Activated T-cell treated with anti-CD3 and anti-CD28 coated beads for 4 hours (primary cell): ENCODE measurements around the gene UBE4B.
"Not testable (repeated sequence)": the region's sequence is repeated elsewhere in the genome, so short reads cannot be mapped to it uniquely, and the experiment has no call there.

ENCODE experiments used
- DNase-seq: peaks from one replicate; pipeline ENCODE4 v3.0.0-alpha.2; 2020

Gene UBE4B

DNA sequence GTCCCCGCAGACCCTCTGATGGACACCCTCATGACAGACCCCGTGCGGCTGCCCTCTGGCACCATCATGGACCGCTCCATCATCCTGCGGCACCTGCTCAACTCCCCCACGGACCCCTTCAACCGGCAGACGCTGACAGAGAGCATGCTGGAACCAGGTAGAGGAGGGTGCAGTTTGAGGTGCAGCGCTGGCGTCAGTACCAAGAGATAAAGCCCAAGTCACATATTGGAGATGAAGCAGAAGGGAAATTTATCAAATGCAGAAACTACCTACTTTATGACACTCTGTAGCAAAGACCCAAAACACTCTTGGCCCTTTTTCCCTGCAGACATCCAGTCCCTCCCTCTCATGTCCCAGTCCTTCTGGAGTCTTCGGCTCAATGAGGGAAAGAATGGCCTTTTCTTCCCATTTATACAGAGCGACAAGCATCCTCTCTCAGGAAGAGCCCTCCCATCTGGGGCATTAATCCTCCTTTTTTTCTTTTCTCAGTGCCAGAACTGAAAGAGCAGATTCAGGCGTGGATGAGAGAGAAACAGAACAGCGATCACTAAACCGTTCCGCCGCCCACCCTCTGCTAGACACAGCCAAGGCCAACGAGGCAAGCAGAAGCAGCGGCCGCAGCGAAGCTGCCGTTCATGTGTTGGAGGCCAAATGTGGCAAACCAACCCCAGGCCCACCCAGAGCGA, 146.8 kb downstream of the UBE4B start:
- no peak for DNase-seq

DNA sequence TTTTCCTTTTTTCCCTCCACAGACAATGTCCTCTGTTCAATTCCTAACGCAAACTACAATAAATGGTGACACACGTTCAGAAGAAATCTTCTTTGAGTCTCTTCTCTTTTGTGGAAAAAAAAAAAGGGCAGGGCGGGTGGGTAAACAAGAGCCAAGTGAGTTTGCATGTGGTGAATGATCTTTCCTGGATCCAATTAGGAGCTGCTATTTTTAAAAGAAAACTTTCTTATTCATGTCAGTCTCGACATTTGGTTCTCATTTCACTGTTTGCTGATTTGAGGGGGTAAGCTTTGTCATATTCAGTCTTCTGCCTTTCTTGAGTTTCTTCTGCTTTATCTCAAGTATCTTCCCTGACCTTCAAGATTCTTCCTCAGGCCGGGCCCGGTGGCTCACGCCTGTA, 148.4 kb downstream of the UBE4B start:
- no peak for DNase-seq

DNA sequence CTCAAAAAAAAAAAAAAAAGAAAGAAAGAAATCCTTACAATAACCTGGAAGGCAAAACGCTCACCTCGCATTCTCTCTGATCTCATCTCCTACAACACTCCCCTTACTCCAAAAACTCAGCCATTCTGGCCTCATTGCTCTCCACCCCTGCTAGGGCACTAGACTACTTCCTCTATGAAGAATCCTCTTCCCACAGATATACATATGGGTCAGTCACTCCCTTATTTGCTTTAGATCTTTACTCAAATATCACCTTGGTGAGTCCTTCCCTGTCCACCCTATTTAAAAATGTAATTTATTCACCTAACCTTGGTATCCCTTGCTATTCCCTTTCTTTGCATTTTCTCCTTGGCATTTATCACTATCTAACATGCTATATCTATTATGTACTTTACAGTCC, 153.0 kb downstream of the UBE4B start:
- no peak for DNase-seq

DNA sequence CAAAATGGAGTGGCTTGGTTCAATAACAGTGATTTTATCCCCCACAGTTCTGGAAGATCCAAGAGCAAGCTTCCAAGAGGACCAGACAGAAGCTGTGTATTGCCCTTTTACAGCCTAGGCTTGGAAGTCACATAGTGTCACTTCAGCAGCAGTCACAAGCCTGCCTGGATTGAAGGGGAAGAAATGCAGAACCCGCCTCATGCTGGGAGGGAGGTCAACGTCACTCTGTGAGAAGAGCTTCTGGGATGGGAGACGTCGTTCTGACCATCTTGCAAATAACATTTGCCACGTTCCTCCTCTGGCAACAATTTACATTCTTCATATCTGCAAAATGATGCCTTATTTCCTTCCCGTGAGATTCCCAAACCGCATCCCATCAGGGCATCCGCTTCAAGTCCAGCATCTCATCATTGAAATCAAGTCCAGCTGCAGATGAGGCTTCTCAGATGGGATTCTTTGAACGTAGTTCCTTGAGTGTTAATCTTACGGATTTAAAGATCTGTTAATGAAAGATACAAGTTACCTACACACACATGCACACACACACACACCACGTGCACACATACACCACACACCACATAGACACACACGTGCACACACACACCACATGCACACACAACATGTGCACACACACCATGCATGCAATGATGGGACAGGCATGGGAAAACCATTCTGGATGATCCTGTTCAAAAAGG, 153.7 kb downstream of the UBE4B start:
- DNase-seq = no peak

DNA sequence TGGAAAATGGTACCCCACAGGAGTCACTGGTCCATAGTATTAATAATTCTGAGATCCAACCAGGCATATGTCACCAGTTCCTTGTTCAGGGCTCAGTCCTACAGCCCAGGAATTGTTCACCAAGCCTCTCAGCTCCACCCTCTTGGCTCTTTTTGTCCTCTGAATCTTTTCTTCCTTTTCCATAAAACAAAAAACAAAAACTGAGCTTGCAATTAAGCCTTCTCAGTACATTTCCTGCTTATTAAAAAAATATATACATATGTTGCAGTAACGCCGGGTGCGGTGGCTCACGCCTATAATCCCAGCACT, 154.2 kb downstream of the UBE4B start:
- DNase-seq = no peak

DNA sequence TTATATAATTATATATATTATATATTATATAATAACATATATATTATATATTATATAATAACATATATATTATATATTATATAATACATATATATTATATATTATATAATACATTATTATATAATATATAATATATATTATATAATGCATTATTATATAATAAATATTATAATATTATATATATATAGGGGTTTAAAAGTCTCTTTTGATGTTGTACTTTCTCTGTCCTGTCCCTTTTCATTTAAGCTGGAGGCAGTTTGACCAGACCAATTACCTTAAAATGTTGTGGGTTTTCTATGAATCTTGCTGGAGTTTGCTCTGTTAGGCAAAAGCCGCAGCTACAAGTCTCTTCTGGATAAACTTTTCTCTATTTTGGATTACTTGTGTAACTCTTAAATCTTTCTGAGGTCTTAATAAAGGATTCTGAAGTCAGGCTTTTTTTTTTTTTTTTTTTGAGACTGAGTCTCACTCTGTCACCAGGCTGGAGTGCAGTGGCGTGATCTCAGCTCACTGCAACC, 155.4 kb downstream of the UBE4B start:
- no peak for DNase-seq

DNA sequence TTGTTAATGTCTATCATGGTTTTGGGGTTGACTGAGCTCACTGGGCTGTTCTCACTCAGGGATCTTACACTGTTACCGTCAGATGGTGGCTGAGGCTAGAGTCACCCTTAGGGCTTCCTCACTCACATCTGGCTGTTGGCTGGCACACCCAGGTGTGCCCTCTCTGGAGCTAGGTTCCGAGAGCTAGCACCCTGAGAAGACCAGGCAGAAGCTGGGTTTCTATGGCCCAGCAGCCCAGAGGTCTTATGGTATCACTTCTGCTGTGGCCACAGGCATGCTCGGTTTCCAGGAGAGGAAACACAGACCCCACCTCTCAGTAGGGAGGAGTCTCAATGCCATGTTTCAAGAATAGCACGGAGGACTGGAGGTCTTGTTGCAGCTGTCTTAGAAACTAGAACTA, 156.9 kb downstream of the UBE4B start:
- no peak for DNase-seq

DNA sequence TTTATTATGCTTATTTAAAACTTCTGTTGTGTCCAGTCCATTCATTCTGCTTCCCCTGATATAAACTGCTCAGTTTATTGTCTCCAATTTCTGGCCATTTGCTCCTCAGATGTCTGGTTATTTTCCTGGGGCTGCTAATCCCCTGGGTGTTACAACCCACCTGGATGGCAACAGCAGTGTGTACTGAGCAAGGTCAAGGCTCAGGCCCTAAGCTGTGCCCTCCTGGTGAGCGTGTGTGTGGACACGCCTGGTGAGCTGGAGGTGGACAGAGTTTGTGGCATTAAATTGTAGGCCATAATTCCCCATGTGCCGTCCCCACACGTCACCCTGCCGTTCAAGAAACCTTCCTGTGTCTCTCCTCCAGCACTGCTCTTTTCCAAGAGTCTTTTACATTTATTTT, 159.5 kb downstream of the UBE4B start:
- no peak for DNase-seq

DNA sequence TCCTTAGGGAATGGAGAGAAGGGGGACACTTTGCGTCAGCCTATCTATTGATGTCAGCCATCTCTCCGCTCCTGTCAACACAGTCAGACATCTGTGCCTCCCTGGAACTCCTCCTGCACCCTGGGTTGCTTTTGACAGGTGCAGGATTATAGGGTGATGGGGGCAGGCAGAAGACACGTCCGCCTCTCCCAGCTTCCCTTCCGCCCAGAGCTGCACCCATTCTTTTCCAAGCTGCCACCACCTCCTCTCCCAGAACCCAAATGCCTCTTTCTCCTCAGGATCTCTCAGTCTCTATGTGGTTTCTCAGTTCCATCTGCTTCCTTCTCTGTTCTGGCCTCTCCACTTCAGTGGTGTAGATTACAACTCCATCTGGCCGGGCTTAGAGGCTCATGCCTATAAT, 160.5 kb downstream of the UBE4B start:
- DNase-seq = no peak

DNA sequence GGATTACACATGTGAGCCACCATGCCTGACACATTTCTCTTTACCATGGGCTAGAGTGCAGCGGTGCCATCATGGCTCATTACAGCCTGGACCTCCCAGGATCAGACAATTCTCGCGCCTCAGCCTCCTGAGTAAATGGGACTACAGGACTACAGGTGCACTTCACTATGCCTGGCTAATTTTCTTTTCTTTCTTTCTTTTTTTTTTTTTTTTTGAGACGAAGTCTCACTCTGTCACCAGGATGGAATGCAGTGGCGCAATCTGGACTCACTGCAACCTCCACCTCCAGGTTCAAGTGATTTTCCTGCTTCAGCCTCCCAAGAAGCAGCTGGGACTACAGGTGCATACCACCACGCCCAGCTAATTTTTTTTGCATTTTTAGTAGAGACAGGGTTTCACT, 162.8 kb downstream of the UBE4B start:
- no peak for DNase-seq

DNA sequence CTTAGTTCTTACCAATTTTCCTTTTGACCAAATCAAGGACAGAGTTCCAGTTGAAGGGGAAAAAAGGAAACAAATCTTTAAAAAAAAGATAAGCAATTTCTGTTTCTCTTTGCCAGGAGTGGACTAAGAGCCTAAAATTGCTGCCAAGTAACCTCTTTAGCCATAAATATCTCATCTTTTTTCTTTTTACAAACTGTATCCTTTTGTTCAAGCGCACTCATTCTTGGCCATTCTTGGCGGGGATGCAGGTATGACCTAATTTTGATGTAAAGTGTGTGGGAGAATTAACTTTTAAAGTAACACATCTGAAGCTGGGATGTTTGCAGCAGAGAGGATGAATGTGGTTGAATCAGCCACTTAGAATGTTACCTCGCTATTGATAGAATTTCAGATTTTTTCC, 164.2 kb downstream of the UBE4B start:
- DNase-seq = no peak

DNA sequence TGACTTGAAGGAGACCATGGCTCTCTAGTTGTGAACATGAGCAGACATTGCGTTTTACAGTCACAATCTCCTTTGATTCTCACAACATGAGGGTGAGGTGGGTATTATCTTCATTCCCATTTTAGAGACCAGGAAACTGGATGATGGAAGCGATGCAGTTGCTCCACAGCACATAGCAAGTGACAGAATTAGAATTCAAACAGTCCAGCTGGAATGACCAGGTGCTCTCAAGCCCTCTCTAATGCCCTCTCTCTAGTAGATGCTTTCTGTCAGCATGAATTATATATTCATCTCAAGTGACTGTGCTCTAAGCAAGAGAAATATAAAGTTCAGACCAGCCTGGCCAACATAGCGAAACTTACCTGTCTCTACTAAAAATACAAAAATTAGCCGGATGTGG, 167.9 kb downstream of the UBE4B start:
- DNase-seq = no peak

DNA sequence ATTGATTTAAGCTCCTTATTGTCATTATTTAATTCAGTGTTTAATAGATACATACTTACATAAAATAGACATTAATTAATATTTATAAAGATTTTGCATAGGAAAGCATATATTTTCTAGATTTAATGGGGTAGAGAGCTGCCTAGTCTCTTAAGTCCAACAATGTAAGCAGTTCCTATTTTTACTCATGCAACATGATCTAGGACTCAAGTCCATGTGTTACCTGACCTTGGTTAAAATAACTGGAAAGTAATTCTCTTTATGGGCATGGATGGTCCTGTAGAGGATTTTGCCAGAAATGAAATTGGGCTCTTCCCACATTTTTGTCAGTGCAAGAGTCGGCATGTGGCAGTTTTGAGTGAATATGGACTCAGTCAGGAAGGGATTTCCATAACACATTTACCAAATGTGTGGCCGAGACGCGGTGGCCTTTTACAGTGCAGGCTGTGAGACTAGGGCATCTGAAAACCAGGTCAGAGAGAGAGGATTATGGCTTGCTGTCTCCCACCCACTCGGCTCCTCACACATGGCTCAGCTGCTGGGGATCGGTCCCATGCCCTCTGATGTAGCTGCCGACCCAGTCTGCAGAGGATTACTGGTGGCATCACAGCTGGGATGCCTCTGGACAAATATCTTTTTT, 171.4 kb downstream of the UBE4B start:
- DNase-seq = no peak

DNA sequence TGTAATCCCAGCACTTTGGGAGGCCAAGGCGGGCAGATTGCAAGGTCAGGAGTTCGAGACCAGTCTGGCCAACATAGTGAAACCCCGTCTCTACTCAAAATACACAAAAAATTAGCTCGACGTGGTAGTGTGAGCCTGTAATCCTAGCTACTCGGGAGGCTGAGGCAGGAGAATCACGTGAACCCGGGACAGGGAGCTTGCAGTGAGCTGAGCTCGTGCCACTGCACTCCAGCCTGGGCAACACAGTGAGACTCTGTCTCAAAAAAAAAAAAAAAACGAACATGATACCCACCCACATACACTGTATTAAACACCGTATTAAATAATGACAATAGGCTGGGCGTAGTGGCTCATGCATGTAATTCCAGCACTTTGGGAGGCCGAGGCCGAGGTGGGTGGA, 172.4 kb downstream of the UBE4B start:
- DNase-seq = not testable (repeated sequence)

DNA sequence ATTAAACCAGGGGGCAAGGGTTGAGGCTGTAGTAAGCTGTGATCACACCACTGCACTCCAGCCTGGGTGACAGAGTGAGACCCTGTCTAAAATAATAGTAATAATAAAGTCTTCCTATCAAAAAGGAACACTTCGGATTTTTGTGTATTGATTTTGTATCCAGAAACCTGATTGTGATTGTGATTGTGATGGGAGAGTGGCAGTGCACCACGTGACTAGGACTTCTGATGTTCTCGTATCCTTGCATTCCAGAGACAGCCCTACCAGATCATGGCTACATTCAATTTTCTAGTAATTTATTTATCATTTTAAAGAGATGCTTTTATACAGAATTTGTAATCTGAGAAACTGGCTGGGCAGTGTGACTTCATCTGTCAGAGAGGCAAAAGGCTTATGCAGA, 175.1 kb downstream of the UBE4B start:
- no peak for DNase-seq

DNA sequence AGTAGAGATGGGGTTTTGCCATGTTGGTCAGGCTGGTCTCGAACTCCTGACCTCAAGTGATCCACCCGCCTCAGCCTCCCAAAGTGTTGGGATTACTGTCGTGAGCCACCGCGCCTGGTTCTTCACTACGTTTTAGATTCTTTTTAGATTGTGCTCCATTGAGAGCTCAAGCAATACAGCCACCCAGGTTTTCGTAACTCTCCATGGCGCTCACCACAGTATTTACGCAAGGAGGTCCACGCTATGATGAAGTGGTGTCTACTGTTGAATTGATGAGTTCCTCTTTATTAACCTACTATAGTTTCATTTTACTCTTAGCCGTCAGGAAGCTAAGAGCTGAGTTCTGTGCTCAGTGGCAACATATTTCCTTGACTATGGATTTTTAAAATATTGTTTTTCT, 175.8 kb downstream of the UBE4B start:
- DNase-seq = no peak

DNA sequence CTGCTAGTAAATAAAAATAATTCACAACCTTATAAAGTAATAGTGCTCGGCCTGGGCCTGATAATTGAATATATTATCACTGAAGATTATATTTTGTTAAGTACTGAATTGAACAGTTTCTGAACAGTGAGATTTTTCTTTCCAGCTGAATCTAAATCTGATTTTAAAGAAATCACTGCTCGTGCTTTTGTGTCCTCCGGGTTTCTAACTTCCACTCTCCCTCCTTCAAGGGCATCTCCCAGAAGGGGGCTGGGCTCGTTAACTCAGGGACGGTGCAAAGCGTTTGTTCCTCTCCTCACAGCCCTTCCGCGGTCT, 176.8 kb downstream of the UBE4B start:
- DNase-seq = no peak

DNA sequence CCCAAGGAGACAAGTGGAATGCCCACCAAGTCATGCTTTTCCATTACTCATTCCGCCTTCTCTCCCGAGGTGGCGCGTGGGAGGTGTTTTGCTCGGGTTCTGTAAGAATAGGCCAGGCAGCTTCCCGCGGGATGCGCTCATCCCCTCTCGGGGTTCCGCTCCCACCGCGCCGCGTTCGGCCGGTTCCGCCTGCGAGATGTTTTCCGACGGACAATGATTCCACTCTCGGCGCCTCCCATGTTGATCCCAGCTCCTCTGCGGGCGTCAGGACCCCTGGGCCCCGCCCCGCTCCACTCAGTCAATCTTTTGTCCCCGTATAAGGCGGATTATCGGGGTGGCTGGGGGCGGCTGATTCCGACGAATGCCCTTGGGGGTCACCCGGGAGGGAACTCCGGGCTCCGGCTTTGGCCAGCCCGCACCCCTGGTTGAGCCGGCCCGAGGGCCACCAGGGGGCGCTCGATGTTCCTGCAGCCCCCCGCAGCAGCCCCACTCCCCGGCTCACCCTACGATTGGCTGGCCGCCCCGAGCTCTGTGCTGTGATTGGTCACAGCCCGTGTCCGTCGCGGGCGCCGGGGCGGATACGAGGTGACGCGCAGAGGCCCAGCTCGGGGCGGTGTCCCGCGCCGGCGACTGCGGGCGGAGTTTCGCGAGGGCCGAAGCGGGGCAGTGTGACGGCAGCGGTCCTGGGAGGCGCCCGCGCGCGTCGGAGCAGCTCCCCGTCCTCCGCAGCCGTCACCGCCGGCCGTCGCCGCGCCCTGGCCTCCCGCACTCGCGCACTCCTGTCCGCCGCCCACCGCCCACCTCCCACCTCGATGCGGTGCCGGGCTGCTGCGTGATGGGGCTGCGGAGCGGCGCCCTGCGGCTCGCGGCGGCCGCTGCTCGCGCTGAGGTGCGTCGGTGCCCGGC, 177.4 kb downstream of the UBE4B start, which contains the start of gene KIF1B:
KIF1B (plus strand) TSS at position 666 of the 906 bp plus-strand sequence. CDS start 21,759 bp downstream, outside the sequence.
- peak; percentile 94 for DNase-seq

DNA sequence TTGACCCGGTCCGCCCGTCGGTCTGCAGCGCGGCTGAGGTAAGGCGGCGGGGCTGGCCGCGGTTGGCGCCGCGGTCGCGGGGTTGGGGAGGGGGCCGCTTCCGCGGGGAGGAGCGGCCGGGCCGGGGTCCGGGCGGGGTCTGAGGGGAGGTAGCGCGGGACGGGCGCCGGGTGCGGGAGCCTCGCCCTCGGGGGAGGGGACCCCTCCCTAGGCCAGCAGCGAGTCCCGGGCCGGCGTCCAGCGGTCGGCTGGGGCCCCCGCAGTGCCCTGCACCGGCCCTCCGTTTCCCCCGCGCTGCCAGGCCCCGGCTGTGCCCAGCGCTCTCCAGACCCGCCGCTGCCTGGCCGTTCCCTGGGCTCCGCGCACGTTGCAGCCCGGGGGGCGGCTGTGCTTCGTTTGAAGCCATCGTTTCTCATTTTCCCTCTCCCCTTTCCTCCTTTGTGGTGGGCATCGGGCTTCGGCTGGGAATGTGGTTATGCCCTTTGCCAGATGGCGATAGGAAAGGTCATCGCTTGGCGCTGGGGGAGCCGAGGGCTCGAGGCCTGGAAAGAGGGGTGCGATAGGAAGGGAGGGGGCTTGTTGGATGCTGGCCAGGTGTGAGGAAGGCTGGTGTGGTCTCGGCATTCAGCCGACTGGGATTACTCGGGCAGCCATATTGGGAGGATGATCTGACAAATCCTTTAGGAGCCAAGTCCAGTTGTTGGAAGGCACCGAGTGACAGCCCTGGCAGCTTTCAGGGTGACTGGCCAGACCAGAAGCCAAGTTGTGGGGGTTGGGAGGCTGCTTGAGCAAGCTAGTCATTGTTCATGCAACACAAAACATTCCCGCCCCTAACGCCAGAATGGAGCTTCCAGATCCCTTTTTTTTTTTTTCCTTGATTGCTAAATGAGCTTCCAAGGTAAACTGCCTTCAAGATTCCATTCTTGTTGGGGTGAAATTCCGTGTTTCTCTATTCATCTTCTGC, 178.4 kb downstream of the UBE4B start:
- no peak for DNase-seq

DNA sequence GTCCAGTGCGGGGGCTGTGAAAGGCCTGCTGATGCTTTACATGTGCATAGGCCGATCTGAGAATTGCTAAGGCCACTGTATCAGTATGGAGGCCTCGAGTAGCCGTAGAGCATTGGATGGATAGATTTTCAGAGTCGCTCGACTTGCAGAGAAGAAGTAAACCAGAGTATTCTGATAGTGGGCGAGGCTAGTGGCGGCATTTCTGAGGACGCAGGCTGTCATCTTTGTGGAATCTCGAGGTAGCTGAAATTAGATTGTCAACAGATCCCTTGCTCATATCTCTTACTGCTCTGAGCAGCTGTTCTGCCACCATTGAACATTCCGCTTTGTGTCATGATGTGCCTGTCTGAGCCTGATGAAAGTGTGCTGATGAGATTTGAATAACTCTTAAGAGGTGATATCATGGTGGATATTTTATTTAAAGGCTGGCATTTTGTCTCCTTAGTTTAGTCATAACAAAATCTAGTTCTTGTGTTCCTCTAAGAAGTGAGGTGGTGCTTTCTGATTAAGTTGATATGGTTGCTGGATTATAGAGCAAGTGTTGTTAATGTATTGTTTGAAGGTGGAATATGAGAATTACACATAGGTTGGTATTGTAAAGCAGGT, 179.2 kb downstream of the UBE4B start:
- no peak for DNase-seq

DNA sequence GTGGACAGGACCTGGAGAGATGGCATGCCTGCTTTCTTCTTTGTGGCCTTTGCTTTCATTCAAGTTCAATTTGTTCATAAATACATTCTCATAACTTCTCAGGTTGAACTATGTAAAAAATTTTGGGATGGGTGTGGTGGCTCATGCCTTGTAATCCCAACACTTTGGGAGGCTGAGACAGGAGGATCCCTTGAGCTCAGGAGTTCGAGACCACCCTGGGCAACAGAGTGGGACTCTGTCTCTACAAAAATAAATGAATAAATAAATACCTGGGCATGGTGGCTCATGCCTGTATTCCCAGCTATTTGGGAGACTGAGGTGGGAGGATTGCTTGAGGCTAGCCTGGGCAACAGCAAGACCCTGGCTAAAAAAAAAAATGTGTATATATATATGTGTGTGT, 179.7 kb downstream of the UBE4B start:
- no peak for DNase-seq
